ENCODE measurements around the gene PEX14. TPM values are rescaled to one million over a fixed set of nuclear protein-coding genes. Genes with fewer than 3 reads are reported as not detected.

Gene PEX14
- total RNA-seq, 1 donor = 17.3 TPM

DNA sequence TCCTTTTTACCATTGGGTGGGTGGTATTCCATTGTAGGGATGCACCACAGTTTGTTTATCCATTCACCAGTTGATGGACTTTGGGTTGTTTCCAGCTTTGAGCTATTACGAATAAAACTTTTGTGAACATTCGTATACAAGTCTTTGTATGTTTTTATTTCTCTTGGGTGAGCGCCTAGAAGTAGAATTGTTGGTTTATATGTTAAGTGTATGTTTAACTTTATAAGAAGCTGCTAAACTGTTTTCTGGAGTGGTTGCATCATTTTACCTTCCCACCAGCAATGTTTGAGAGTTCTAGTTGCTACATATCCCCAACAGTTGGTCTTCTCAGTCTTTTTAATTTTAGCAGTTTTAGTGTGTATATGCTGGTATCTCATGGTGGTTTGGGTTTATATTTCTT lies 132.5 kb downstream of the PEX14 start:
- no peak for DNase-seq (ENCODE audit: low read depth)

DNA sequence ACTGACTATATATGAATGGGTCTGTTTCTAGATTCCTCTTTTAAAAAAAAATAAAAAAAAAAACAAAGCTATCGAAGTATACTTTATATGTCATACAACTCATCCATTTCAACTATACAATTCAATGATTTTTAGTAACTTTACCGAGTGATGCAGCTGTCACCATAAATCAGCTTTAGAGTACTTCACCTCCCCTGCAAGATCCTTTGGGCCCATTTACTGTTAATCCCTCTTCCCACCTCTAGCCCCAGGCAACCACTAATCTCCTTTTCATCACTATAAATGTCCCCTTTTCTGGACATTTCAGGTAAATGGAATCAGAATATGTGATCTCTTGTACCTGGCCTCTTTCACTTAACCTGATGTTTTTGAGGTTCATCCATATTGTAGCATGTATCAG lies 133.9 kb downstream of the PEX14 start:
- no peak for DNase-seq (ENCODE audit: low read depth)
- no peak for TF ChIP-seq CTCF (IDR thresholded peaks at IDR 0.05; ENCODE audit: insufficient read depth, low read depth, low read length)
- no peak overlapping the region for H3K4me3 ChIP-seq (ENCODE audit: low read depth, low read length)

More for the DNA sequence above, 132.5 kb downstream of the PEX14 start:
- no peak for TF ChIP-seq CTCF (IDR thresholded peaks at IDR 0.05; ENCODE audit: insufficient read depth, low read depth, low read length)
- no peak overlapping the region for H3K4me3 ChIP-seq (ENCODE audit: low read depth, low read length)

DNA sequence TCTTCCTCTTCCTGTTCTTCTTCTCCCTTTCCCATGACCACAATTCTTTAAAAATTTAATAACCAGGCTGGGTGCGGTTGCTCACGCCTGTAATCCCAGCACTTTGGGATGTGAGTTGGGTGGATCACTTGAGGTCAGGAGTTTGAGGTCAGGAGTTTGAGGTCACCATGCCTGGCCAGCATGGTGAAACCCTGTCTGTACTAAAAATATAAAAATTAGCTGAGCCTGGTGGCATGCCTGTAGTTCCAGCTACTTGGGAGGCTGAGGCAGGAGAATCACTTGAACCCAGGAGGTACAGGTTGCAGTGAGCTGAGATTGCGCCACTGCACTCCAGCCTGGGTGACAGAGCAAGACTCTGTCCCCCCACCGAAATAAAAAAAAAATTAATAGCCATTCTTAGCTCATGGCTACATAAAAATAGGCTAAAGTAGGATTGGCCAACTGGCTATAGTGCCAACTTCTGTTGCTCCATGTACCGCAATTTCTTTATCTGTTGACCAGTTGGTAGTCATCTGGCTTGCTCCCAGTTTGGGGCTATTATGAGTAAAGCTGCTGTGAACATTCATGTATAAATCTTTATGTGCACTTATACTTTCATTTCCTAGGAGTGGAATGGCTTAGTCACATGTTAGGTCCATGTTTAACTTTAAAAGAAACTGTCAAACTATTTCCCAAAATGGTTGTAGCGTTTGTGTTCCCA lies 136.3 kb downstream of the PEX14 start:
- no peak overlapping the region for H3K4me3 ChIP-seq (ENCODE audit: low read depth, low read length)
- TF ChIP-seq CTCF (IDR thresholded peaks at IDR 0.05; ENCODE audit: insufficient read depth, low read depth, low read length) = no peak
- DNase-seq (ENCODE audit: low read depth) = no peak

DNA sequence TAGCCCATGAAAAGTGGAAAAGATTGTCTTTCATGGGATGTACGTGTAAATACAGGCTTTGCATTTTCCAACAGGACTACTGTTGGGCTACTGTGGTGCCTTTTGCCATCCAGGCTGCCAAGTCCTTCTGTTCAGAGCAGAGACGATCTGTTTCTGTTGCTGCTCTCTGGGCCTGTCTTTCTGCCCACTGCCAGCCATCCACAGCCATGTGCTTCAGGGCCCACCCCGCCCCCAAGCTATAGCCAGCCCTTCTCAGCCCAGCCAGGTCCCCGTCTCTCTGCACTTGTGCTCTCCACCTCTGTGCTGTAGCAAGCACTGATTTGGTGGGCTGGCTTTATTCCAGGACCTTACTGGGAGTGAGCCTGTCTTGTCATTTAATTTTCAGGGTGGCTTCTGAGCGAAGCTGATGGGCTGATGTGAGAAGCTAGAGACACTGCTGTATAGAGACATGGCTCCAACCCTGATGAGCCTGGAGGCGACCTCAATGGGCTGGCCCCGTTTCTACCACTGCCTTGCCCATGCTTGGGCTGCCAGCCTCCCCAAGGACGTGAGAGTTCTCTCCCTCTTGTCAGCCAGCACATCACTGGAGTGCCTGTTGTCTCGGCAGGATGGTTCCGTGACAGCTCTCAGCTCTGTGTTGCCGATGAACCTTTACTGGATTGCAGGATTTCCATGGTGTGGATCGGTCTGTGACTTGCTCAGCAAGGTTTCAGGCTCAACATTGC lies 137.8 kb downstream of the PEX14 start:
- DNase-seq (ENCODE audit: low read depth) = no peak
- H3K4me3 ChIP-seq (ENCODE audit: low read depth, low read length) = no peak overlapping the region
- no peak for TF ChIP-seq CTCF (IDR thresholded peaks at IDR 0.05; ENCODE audit: insufficient read depth, low read depth, low read length)

- no peak for TF ChIP-seq CTCF (IDR thresholded peaks at IDR 0.05; ENCODE audit: insufficient read depth, low read depth, low read length)
- H3K4me3 ChIP-seq (ENCODE audit: low read depth, low read length) = no peak overlapping the region
- no peak for DNase-seq (ENCODE audit: low read depth)
Measured at GRCh38 chr1:10613340-10613739, 138.6 kb downstream of the PEX14 start.

DNA sequence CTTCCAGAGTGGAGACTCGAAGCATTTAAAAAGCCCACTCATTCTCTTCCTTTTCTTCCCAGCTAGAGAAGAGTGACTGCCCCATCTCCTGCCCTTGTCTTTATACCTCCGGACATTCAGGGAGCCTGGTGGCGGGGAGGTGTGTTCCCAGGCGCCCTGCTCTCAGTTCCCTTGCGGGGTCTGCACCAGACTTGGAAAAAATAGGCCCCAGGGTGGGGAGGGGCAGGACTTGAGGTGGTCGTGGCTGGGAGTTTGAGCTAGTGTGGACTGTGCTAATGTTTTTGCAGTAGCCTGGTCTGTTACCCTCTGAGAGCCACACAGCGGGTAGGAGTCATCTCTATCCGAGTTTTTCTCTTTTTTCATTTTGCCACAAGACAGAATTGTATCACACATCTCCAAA lies 139.1 kb downstream of the PEX14 start:
- H3K4me3 ChIP-seq (ENCODE audit: low read depth, low read length) = no peak overlapping the region
- TF ChIP-seq CTCF (IDR thresholded peaks at IDR 0.05; ENCODE audit: insufficient read depth, low read depth, low read length) = no peak
- no peak for DNase-seq (ENCODE audit: low read depth)

All from fibroblast of villous mesenchyme (primary cell).